ENCODE results near the gene OXTR.

DNA sequence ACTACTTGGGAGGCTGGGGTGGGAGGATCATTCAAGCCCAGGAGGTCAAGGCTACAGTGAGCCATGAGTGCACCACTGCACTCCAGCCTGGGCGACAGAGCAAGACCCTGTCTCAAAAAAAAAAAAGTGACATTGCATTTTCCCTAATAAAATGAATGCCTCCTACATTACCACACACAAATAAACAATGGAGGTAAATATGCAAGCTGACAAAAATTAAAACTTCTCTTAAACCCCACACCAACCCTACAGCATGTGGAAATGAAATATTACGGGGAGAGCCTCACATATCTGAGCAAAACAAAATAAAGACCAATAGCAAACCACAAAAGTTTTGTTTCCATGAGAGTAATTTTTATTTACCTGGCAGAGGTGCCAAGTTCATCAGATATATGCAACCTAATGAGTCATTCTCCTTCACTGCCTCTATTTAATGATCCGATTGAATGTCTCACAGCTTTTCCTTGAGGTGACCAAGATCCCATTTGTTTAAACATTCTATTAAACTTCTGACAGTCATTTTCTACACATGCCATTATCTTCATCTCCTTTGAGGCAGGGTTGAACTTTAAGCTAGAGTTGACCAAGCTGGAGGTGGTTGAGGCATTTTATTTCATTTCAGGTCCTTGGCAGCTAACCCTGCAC is 45.2 kb downstream of the OXTR start:
- TF ChIP-seq CTCF (IDR thresholded peaks at IDR 0.05) (no peak), POLR2A (IDR thresholded peaks at IDR 0.05) (no peak)

All from tibial nerve (tissue), 3 donors.